Hepatocyte (in vitro differentiated cells): Measurements from ENCODE around the gene CLEC16A. TPM values are rescaled to one million over a fixed set of nuclear protein-coding genes. Genes with fewer than 3 reads are reported as not detected.

ENCODE experiments used
- DNase-seq: peaks from one replicate; pipeline ENCODE4 v3.0.0-alpha.2; 2016; ENCODE audit warnings: low spot score
- H2AFZ ChIP-seq: fragments of 200-600 bp; sonication (generic); 2 replicates; pipeline ENCODE4 v1.6.0; 2016; ENCODE audit warnings: antibody characterized with exemption, mild to moderate bottlenecking
- H3K27ac ChIP-seq: fragments of 200-600 bp; sonication (generic); 2 replicates; pipeline ENCODE4 v1.5.1; 2016; ENCODE audit warnings: mild to moderate bottlenecking
- H3K27me3 ChIP-seq: fragments of 200-600 bp; sonication (generic); 2 replicates; pipeline ENCODE4 v1.6.1; 2016
- H3K36me3 ChIP-seq: fragments of 200-600 bp; sonication (generic); replicated peaks from 2 replicates; pipeline ENCODE4 v1.5.1; 2016; ENCODE audit warnings: low read depth; ENCODE audit not compliant: insufficient read depth
- H3K4me1 ChIP-seq: fragments of 200-600 bp; sonication (generic); 2 replicates; pipeline ENCODE4 v1.5.1; 2016; ENCODE audit warnings: mild to moderate bottlenecking, moderate library complexity; ENCODE audit not compliant: insufficient read depth
- H3K4me2 ChIP-seq: fragments of 200-600 bp; sonication (generic); 2 replicates; pipeline ENCODE4 v1.6.0; 2016
- H3K4me3 ChIP-seq: fragments of 200-600 bp; sonication (generic); 2 replicates; pipeline ENCODE4 v1.5.1; 2016; ENCODE audit warnings: mild to moderate bottlenecking
- H3K79me2 ChIP-seq: fragments of 200-600 bp; sonication (generic); 2 replicates; pipeline ENCODE4 v1.6.0; 2017; ENCODE audit warnings: mild to moderate bottlenecking
- H3K9me2 ChIP-seq: fragments of 200-600 bp; sonication (generic); replicated peaks from 2 replicates; pipeline ENCODE4 v1.6.0; 2017; ENCODE audit warnings: mild to moderate bottlenecking; ENCODE audit not compliant: insufficient read depth
- H3K9me3 ChIP-seq: fragments of 200-600 bp; sonication (generic); 2 replicates; pipeline ENCODE4 v1.5.1; 2016; ENCODE audit warnings: low read depth, mild to moderate bottlenecking
- H4K20me1 ChIP-seq: fragments of 200-600 bp; sonication (generic); 2 replicates; pipeline ENCODE4 v1.6.0; 2016; ENCODE audit warnings: mild to moderate bottlenecking; ENCODE audit not compliant: insufficient read depth, poor library complexity, severe bottlenecking
- EZH2 ChIP-seq: fragments of 200-600 bp; sonication (generic); IDR thresholded peaks from 2 replicates; pipeline ENCODE4 v1.6.1; 2016; ENCODE audit warnings: antibody characterized with exemption, mild to moderate bottlenecking, borderline replicate concordance
- EZH2phosphoT487 ChIP-seq: fragments of 200-600 bp; sonication (generic); IDR thresholded peaks from one replicate; pipeline ENCODE4 v1.6.1; 2018; ENCODE audit warnings: antibody characterized with exemption, mild to moderate bottlenecking, low read depth, moderate library complexity; ENCODE audit not compliant: unreplicated experiment, severe bottlenecking
- WGBS: methylation state at CpG from one replicate; pipeline ENCODE4 v1.1.6; 2016; ENCODE audit warnings: low lambda C conversion rate; ENCODE audit errors: missing lambda C conversion rate; 5-methylcytosine and 5-hydroxymethylcytosine counted together
- polyA plus RNA-seq: library from polyadenylated mRNA; unstranded; fragments of >200 nt; fragmentation: Nextera tagmentation; extraction: Ambion mirVana; gene quantifications from 2 replicates; pipeline ENCODE4 v1.2.1, GENCODE V29; 2016
- total RNA-seq: library from RNA; depleted of rRNA; stranded (reverse); fragments of >200 nt; gene quantifications from 2 replicates; pipeline ENCODE4 v1.2.3, GENCODE V29; 2014
- TF ChIP-seq, protein P1 (sequence below): fragments of 200-600 bp; sonication (generic); IDR thresholded peaks from 2 replicates; pipeline ENCODE4 v1.5.1; 2016; ENCODE audit warnings: antibody characterized with exemption, mild to moderate bottlenecking; ENCODE audit not compliant: poor library complexity

CLEC16A gene
- total and polyA plus RNA-seq, 2 experiments from 2014 or later = 22.3 to 22.6 TPM

DNA sequence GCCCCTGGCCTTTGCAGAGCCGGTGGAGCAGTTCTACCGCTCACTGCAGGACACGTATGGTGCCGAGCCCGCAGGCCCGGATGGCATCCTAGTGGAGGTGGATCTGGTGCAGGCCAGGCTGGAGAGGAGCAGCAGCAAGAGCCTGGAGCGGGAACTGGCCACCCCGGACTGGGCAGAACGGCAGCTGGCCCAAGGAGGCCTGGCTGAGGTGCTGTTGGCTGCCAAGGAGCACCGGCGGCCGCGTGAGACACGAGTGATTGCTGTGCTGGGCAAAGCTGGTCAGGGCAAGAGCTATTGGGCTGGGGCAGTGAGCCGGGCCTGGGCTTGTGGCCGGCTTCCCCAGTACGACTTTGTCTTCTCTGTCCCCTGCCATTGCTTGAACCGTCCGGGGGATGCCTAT, 37.9 kb upstream of the CLEC16A start:
- TF ChIP-seq EZH2phosphoT487 = no peak
- TF ChIP-seq EZH2 = no peak
- TF ChIP-seq, protein P1, sequence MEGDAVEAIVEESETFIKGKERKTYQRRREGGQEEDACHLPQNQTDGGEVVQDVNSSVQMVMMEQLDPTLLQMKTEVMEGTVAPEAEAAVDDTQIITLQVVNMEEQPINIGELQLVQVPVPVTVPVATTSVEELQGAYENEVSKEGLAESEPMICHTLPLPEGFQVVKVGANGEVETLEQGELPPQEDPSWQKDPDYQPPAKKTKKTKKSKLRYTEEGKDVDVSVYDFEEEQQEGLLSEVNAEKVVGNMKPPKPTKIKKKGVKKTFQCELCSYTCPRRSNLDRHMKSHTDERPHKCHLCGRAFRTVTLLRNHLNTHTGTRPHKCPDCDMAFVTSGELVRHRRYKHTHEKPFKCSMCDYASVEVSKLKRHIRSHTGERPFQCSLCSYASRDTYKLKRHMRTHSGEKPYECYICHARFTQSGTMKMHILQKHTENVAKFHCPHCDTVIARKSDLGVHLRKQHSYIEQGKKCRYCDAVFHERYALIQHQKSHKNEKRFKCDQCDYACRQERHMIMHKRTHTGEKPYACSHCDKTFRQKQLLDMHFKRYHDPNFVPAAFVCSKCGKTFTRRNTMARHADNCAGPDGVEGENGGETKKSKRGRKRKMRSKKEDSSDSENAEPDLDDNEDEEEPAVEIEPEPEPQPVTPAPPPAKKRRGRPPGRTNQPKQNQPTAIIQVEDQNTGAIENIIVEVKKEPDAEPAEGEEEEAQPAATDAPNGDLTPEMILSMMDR = no peak
- Histone ChIP-seq H3K36me3 (no peaks in the 10 kb centered on the region), H3K4me1 (no peaks in the 10 kb centered on the region), H3K9me3 (no peaks in the 10 kb centered on the region), H3K79me2 (no peaks in the 10 kb centered on the region), H4K20me1 (no peaks in the 10 kb centered on the region), H3K27me3 (no peaks in the 10 kb centered on the region), H3K4me2 (no peak overlapping the region), H3K27ac (no peak overlapping the region), H3K9me2 (no peaks in the 10 kb centered on the region), H3K4me3 (no peak overlapping the region), H2AFZ (no peak overlapping the region)
- WGBS = 94% methylated on average over 19 of the region's 19 CpGs
- no peak for DNase-seq

DNA sequence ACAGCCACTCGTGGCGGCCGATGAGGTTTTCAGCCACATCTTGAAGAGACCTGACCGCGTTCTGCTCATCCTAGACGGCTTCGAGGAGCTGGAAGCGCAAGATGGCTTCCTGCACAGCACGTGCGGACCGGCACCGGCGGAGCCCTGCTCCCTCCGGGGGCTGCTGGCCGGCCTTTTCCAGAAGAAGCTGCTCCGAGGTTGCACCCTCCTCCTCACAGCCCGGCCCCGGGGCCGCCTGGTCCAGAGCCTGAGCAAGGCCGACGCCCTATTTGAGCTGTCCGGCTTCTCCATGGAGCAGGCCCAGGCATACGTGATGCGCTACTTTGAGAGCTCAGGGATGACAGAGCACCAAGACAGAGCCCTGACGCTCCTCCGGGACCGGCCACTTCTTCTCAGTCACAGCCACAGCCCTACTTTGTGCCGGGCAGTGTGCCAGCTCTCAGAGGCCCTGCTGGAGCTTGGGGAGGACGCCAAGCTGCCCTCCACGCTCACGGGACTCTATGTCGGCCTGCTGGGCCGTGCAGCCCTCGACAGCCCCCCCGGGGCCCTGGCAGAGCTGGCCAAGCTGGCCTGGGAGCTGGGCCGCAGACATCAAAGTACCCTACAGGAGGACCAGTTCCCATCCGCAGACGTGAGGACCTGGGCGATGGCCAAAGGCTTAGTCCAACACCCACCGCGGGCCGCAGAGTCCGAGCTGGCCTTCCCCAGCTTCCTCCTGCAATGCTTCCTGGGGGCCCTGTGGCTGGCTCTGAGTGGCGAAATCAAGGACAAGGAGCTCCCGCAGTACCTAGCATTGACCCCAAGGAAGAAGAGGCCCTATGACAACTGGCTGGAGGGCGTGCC, 37.2 kb upstream of the CLEC16A start:
- TF ChIP-seq EZH2 (no peak), EZH2phosphoT487 (no peak)
- TF ChIP-seq, protein P1 = no peak
- Histone ChIP-seq H3K9me2 (no peaks in the 10 kb centered on the region), H3K27me3 (no peaks in the 10 kb centered on the region), H3K79me2 (no peaks in the 10 kb centered on the region), H3K9me3 (no peaks in the 10 kb centered on the region), H3K4me3 (no peak overlapping the region), H3K27ac (no peak overlapping the region), H3K4me1 (no peaks in the 10 kb centered on the region), H3K36me3 (no peaks in the 10 kb centered on the region), H3K4me2 (no peak overlapping the region), H4K20me1 (no peaks in the 10 kb centered on the region), H2AFZ (no peak overlapping the region)
- WGBS = 93% methylated on average over 46 of the region's 46 CpGs
- DNase-seq = no peak

DNA sequence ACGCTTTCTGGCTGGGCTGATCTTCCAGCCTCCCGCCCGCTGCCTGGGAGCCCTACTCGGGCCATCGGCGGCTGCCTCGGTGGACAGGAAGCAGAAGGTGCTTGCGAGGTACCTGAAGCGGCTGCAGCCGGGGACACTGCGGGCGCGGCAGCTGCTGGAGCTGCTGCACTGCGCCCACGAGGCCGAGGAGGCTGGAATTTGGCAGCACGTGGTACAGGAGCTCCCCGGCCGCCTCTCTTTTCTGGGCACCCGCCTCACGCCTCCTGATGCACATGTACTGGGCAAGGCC, 36.7 kb upstream of the CLEC16A start:
- Histone ChIP-seq H3K36me3 (no peaks in the 10 kb centered on the region), H3K9me2 (no peaks in the 10 kb centered on the region), H3K4me2 (no peak overlapping the region), H2AFZ (no peak overlapping the region), H3K27me3 (no peaks in the 10 kb centered on the region), H4K20me1 (no peaks in the 10 kb centered on the region), H3K9me3 (no peaks in the 10 kb centered on the region), H3K79me2 (no peaks in the 10 kb centered on the region), H3K27ac (no peak overlapping the region), H3K4me1 (no peaks in the 10 kb centered on the region), H3K4me3 (no peak overlapping the region)
- 91% methylated on average over 14 of the region's 21 CpGs for WGBS
- TF ChIP-seq, protein P1 = no peak
- TF ChIP-seq EZH2phosphoT487 (no peak), EZH2 (no peak)
- no peak for DNase-seq
